Measurements from ENCODE around the gene KCNG2.

- TF ChIP-seq CTCF (IDR thresholded peaks at IDR 0.05) (no peak), EZH2 (IDR thresholded peaks at IDR 0.05; ENCODE audit: borderline replicate concordance, insufficient read depth, low read depth, low read length, poor library complexity, severe bottlenecking) (no peak)
Observed at GRCh38 chr18:79905993-79906392, 108.3 kb downstream of the KCNG2 start.
